Naive B cell (primary cell): ENCODE measurements around the gene MUC2. TPM values are rescaled to one million over a fixed set of nuclear protein-coding genes. Genes with fewer than 3 reads are reported as not detected.

Source experiments
- ATAC-seq, 2 donors: fragments of 150-1000 bp; cut with Tn5 transposase; 2 replicates each; pipeline ENCODE4 v1.10.0; 2021; ENCODE audit warnings: low read depth in 2 of 2, mild to moderate bottlenecking in 2 of 2, moderate library complexity in 2 of 2
- DNase-seq: peaks from one replicate; pipeline ENCODE4 v3.0.0; 2022
- H3K27ac Mint-ChIP-seq, 6 donors: one replicate each; pipeline ENCODE4 v1.8.0; 2020 to 2022; ENCODE audit warnings: mild to moderate bottlenecking in 6 of 6, mixed read lengths in 6 of 6, moderate library complexity in 5 of 6, inconsistent platforms in 2 of 6
- H3K27me3 Mint-ChIP-seq, 3 donors: one replicate each; pipeline ENCODE4 v1.8.0; 2021 to 2022; ENCODE audit warnings: mixed read lengths in 3 of 3, mild to moderate bottlenecking in 1 of 3
- H3K36me3 Mint-ChIP-seq, 2 donors: one replicate each; pipeline ENCODE4 v1.8.0; 2020 to 2022; ENCODE audit warnings: mixed read lengths in 2 of 2, inconsistent platforms in 1 of 2, mild to moderate bottlenecking in 1 of 2
- H3K4me1 Mint-ChIP-seq, 3 donors: one replicate each; pipeline ENCODE4 v1.8.0; 2020 to 2022; ENCODE audit warnings: mixed read lengths in 3 of 3, inconsistent platforms in 1 of 3, mild to moderate bottlenecking in 1 of 3, moderate library complexity in 1 of 3
- H3K4me3 Mint-ChIP-seq, 8 donors: one replicate each; pipeline ENCODE4 v1.8.0; 2020 to 2022; ENCODE audit warnings: mild to moderate bottlenecking in 8 of 8, mixed read lengths in 8 of 8, moderate library complexity in 8 of 8, inconsistent platforms in 2 of 8
- H3K9me3 Mint-ChIP-seq, 7 donors: one replicate each; pipeline ENCODE4 v1.8.0; 2020 to 2022; ENCODE audit warnings: mixed read lengths in 7 of 7, mild to moderate bottlenecking in 5 of 7, inconsistent platforms in 2 of 7, moderate library complexity in 1 of 7
- polyA plus RNA-seq, 6 donors: library from polyadenylated mRNA; unstranded; fragments of 300-500 nt; fragmentation: Illumina TruSeq; gene quantifications; one replicate each; pipeline ENCODE4 v1.2.3, GENCODE V29; 2021; ENCODE audit warnings: low read depth in 6 of 6

MUC2 gene
- polyA plus RNA-seq, 6 donors from 2014 or later: not detected

- peaks cover 0 to 5% (median 0%) of the 10 kb centered on the region in 7 donors for H3K9me3 Mint-ChIP-seq
- H3K4me3 Mint-ChIP-seq: no peak overlapping the region
- no peaks in the 10 kb centered on the region for H3K36me3 Mint-ChIP-seq
- peaks cover 0 to 16% (median 9%) of the 10 kb centered on the region in 3 donors for H3K27me3 Mint-ChIP-seq
- H3K27ac Mint-ChIP-seq: no peak overlapping the region
- DNase-seq (no peak), ATAC-seq (no peak)
- no peaks in the 10 kb centered on the region for H3K4me1 Mint-ChIP-seq
These were observed 34.1 kb upstream of the MUC2 start for GRCh38 chr11:1040428-1041148.

GRCh38 chr11:1041149-1041467 lies 33.6 kb upstream of the MUC2 start:
- H3K36me3 Mint-ChIP-seq: no peaks in the 10 kb centered on the region
- H3K4me1 Mint-ChIP-seq: no peaks in the 10 kb centered on the region
- H3K27ac Mint-ChIP-seq: no peak overlapping the region
- no peak overlapping the region for H3K4me3 Mint-ChIP-seq
- H3K9me3 Mint-ChIP-seq: peaks cover 0 to 5% (median 0%) of the 10 kb centered on the region in 7 donors
- peaks cover 0 to 18% (median 9%) of the 10 kb centered on the region in 3 donors for H3K27me3 Mint-ChIP-seq
- ATAC-seq (no peak), DNase-seq (no peak)

DNA sequence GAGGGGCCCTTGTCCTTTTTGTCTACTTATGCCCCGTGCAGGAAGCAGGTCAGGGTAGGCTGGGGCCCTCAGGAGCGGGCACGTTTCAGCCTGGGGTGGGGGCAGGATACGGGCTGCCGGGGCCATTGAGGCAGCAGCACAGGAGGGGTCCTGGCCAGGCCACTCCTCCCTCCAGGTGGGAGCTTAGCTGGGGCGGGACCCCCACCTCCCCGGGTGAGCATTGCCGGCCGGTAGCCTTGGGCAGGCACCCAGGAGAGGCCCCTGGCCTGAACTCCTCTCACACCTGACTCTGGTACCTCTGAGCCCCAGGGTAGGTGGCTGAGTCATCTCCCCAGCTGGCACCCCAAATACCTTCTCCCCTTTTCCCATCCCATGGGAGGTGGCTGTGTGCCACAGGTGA lies 33.2 kb upstream of the MUC2 start:
- DNase-seq (no peak), ATAC-seq (no peak)
- H3K4me3 Mint-ChIP-seq: no peak overlapping the region
- no peak overlapping the region for H3K27ac Mint-ChIP-seq
- peaks cover 2 to 21% (median 9%) of the 10 kb centered on the region in 3 donors for H3K27me3 Mint-ChIP-seq
- no peaks in the 10 kb centered on the region for H3K36me3 Mint-ChIP-seq
- peaks cover 0 to 5% (median 0%) of the 10 kb centered on the region in 7 donors for H3K9me3 Mint-ChIP-seq
- no peaks in the 10 kb centered on the region for H3K4me1 Mint-ChIP-seq

DNA sequence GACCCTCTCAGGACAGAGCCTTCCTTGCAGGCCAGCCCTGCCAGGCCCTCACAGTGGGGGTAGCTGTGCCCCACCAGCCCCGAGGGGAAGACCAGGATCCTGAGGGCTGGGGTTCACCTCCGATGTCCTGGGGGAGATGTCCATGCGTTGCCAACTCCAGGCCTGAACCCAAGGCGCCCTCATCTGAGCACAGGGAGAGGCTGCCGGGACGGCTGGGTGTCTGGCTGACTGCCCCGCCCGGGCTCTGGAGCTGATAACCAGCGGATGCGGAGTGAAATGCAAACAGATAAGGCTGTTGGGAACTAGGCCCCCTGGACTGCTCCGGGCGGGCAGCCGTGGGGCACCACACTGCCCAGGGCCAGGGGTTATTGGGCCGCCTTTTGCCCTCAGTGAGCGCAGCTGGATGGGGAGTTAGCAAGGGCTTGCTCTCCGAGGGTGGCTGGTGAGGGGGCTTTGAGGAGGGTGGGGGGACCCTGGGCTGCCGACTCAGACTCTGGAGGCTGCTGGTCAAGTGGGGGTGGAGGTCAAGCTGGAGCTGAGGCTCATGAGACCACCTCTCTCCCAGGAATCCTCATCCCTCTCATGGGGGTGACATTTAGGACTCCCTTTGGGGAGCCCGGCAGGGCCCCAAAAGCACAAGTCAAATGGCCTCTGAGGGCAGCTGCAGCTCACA lies 32.6 kb upstream of the MUC2 start:
- no peaks in the 10 kb centered on the region for H3K36me3 Mint-ChIP-seq
- H3K9me3 Mint-ChIP-seq: peaks cover 0 to 5% (median 0%) of the 10 kb centered on the region in 7 donors
- H3K4me3 Mint-ChIP-seq: no peak overlapping the region
- DNase-seq (no peak), ATAC-seq (no peak)
- no peaks in the 10 kb centered on the region for H3K4me1 Mint-ChIP-seq
- peaks cover 8 to 26% (median 14%) of the 10 kb centered on the region in 3 donors for H3K27me3 Mint-ChIP-seq
- no peak overlapping the region for H3K27ac Mint-ChIP-seq

GRCh38 chr11:1042626-1043562 lies 31.8 kb upstream of the MUC2 start:
- H3K27ac Mint-ChIP-seq: no peak overlapping the region
- peaks cover 11 to 33% (median 17%) of the 10 kb centered on the region in 3 donors for H3K27me3 Mint-ChIP-seq
- ATAC-seq: no peak
- H3K9me3 Mint-ChIP-seq: peaks cover 0 to 5% (median 0%) of the 10 kb centered on the region in 7 donors
- no peaks in the 10 kb centered on the region for H3K4me1 Mint-ChIP-seq
- DNase-seq: no peak
- H3K36me3 Mint-ChIP-seq: no peaks in the 10 kb centered on the region
- no peak overlapping the region for H3K4me3 Mint-ChIP-seq

DNA sequence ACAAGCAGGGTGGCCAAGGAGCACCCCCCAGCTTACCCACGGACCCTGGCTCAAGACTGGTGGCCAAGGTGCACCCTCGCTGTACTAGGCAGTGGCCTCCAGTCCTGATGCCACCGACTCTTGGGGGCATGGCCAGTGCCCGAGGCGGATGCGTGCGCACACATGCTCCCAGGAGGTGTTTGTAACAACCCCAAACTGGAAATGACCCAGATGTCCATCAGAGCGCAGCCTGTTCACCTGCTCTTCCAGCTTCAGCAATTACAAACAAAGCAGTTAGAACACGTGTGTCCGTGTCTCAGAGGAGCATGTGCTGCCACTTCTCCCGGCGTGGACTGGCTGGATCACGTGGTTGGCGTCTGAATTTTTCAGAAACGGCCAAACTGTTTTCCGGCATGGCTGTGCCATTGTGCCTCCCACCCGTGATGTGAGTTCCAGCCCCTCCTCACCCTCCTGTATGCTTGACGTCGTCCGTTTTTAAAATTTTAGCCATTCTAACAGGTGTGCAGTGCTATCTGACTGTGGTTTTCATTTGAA lies 31.0 kb upstream of the MUC2 start:
- no peak for DNase-seq
- Mint-ChIP-seq H3K27ac (no peak overlapping the region), H3K4me1 (no peaks in the 10 kb centered on the region), H3K4me3 (no peak overlapping the region), H3K36me3 (no peaks in the 10 kb centered on the region), H3K27me3 (peaks cover 16 to 39% (median 20%) of the 10 kb centered on the region in 3 donors), H3K9me3 (peaks cover 0 to 5% (median 0%) of the 10 kb centered on the region in 7 donors)
- no peak for ATAC-seq

- H3K4me1 Mint-ChIP-seq: no peaks in the 10 kb centered on the region
- no peak overlapping the region for H3K4me3 Mint-ChIP-seq
- no peaks in the 10 kb centered on the region for H3K36me3 Mint-ChIP-seq
- peaks cover 0 to 5% (median 0%) of the 10 kb centered on the region in 7 donors for H3K9me3 Mint-ChIP-seq
- no peak for ATAC-seq
- no peak overlapping the region for H3K27ac Mint-ChIP-seq
- no peak for DNase-seq
- peaks cover 21 to 44% (median 25%) of the 10 kb centered on the region in 3 donors for H3K27me3 Mint-ChIP-seq
These were observed 30.5 kb upstream of the MUC2 start for GRCh38 chr11:1044160-1044559.

DNA sequence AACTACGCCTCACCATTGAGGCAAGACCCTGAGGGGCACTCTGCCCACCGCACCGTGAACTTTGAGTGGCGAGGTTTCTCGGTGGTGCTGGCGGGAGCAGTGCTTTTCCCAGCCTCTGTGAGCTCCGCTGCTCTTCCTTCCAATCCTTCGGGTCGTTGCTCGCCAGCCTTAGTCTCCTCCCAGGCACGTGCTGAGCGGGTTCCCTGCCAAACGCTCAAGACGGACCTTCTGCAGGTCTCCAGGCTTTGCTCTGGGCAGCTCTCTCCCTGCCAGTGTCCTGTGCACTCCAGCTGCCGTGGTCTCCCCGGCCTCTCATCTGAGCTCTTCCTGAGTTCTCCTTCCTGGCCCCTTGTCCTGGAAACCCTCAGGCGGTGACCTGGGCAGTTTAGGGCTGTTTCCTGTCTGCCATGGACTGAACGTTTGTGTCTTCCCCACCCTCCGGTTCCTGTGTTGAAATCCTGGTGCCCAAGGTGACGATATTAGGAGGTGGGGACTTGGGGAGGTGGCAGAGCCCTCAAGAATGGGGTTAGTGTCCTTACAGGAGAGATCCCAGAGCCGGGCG lies 27.0 kb upstream of the MUC2 start:
- no peaks in the 10 kb centered on the region for H3K36me3 Mint-ChIP-seq
- peaks cover 0 to 5% (median 0%) of the 10 kb centered on the region in 7 donors for H3K9me3 Mint-ChIP-seq
- no peak for DNase-seq
- no peak overlapping the region for H3K4me3 Mint-ChIP-seq
- no peak for ATAC-seq
- peaks cover 22 to 65% (median 25%) of the 10 kb centered on the region in 3 donors for H3K27me3 Mint-ChIP-seq
- H3K4me1 Mint-ChIP-seq: peaks cover 0 to 5% (median 3%) of the 10 kb centered on the region in 3 donors
- H3K27ac Mint-ChIP-seq: no peak overlapping the region

GRCh38 chr11:1048375-1049070 lies 26.2 kb upstream of the MUC2 start:
- H3K27ac Mint-ChIP-seq: no peak overlapping the region
- peaks cover 0 to 5% (median 0%) of the 10 kb centered on the region in 7 donors for H3K9me3 Mint-ChIP-seq
- H3K27me3 Mint-ChIP-seq: peaks cover 22 to 65% (median 25%) of the 10 kb centered on the region in 3 donors
- ATAC-seq (no peak), DNase-seq (no peak)
- no peaks in the 10 kb centered on the region for H3K36me3 Mint-ChIP-seq
- H3K4me1 Mint-ChIP-seq: peaks cover 0 to 5% (median 3%) of the 10 kb centered on the region in 3 donors
- peak overlapping the region in 1 of 8 donors; percentile 3 for H3K4me3 Mint-ChIP-seq

DNA sequence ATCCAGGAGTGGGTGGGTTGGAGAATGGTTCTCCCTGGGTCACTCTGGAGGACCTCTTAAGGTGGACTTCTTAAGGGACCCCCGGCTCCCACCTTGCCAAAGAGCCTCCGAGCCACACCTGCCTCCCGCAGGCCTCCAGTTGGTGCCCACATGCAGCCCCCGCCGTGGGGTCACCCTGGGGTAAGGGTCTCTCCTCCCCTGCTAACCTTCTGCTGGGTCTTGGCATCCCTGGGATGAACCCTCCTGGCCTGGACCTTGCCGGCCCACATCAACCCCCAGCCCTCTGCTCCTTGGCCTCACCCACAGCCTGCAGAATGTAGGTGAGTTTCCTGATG lies 25.6 kb upstream of the MUC2 start:
- Mint-ChIP-seq H3K9me3 (peaks cover 0 to 5% (median 0%) of the 10 kb centered on the region in 7 donors), H3K4me3 (no peak overlapping the region), H3K4me1 (peaks cover 0 to 5% (median 3%) of the 10 kb centered on the region in 3 donors), H3K36me3 (no peaks in the 10 kb centered on the region), H3K27me3 (peaks cover 22 to 61% (median 22%) of the 10 kb centered on the region in 3 donors), H3K27ac (no peak overlapping the region)
- no peak for ATAC-seq
- DNase-seq: no peak

DNA sequence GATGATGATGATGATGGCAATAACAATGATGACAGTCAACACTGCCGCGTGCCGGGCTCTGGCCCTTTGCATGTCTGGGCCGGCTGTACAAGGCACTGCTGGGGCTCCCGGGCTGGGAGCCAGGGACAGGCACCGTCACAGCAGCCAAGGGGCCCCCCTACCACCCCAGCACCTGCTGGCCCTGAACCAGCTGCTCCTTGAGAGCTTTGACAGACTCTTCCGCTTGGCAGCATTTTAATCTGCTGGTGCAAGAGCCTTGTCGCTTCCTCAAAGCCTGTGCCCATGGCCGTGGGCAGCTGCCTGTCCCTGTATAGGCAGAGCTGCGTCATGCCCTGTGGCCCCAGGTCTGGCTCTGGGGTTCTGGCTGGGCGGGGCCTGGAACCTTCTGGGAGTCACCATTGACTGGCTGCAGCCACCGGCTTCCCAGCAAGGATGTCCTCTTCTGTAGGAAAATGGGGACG lies 25.2 kb upstream of the MUC2 start:
- Mint-ChIP-seq H3K27ac (no peak overlapping the region), H3K9me3 (peaks cover 0 to 5% (median 0%) of the 10 kb centered on the region in 7 donors), H3K36me3 (no peaks in the 10 kb centered on the region), H3K4me1 (peaks cover 0 to 5% (median 3%) of the 10 kb centered on the region in 3 donors), H3K27me3 (peaks cover 20 to 56% (median 22%) of the 10 kb centered on the region in 3 donors), H3K4me3 (no peak overlapping the region)
- ATAC-seq (no peak), DNase-seq (no peak)

GRCh38 chr11:1049911-1050580 lies 24.6 kb upstream of the MUC2 start:
- H3K27me3 Mint-ChIP-seq: peaks cover 16 to 51% (median 22%) of the 10 kb centered on the region in 3 donors
- no peak for ATAC-seq
- H3K27ac Mint-ChIP-seq: no peak overlapping the region
- H3K9me3 Mint-ChIP-seq: peaks cover 0 to 1% (median 0%) of the 10 kb centered on the region in 7 donors
- peaks cover 0 to 5% (median 3%) of the 10 kb centered on the region in 3 donors for H3K4me1 Mint-ChIP-seq
- DNase-seq: no peak
- no peak overlapping the region for H3K4me3 Mint-ChIP-seq
- no peaks in the 10 kb centered on the region for H3K36me3 Mint-ChIP-seq
